ENCODE measurements around the gene TRMU. TPM values are rescaled to one million over a fixed set of nuclear protein-coding genes. Genes with fewer than 3 reads are reported as not detected.

TRMU gene
- polyA plus RNA-seq, 1 donor = 59.6 TPM

DNA sequence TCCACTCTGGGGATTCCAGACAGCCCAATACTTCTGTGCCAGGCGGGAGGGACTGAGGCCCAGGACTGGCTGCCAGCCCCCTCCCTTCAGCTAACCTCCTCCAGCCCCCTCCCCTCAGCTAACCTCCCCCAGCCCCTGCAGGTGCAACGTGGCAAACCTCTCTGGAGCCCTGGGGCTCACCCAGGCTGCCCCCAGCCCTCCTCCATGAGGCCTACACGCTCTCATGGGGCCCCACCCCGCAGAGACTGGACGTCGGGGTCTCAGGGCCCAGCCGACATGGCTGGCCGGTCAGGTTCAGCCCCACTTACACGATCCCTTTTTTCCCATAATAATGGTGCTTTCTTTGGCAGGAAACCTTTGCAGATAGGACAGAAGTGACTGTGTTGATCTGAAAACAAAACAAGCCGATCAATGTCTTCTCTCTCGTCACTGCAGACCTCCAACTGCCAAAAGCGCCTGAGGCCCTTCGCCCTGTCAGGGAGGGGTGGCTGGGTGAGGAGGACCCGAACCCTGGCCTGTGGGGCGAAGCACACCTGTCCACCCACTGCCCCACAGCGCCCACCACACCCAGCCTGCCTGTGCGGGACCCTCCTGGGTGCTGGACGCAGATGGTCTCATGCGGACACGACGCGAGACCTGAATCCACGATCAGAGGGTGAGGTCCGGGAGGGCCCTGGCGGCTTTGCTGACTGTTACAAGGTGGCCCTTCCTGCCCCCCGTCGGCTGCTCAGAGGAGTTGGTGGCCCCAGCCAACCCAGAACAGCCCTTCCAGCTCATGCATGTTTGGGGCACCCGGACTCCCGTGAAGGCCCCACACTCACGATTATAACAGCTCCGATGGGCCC is 33.6 kb downstream of the TRMU start:
- no peak for DNase-seq

DNA sequence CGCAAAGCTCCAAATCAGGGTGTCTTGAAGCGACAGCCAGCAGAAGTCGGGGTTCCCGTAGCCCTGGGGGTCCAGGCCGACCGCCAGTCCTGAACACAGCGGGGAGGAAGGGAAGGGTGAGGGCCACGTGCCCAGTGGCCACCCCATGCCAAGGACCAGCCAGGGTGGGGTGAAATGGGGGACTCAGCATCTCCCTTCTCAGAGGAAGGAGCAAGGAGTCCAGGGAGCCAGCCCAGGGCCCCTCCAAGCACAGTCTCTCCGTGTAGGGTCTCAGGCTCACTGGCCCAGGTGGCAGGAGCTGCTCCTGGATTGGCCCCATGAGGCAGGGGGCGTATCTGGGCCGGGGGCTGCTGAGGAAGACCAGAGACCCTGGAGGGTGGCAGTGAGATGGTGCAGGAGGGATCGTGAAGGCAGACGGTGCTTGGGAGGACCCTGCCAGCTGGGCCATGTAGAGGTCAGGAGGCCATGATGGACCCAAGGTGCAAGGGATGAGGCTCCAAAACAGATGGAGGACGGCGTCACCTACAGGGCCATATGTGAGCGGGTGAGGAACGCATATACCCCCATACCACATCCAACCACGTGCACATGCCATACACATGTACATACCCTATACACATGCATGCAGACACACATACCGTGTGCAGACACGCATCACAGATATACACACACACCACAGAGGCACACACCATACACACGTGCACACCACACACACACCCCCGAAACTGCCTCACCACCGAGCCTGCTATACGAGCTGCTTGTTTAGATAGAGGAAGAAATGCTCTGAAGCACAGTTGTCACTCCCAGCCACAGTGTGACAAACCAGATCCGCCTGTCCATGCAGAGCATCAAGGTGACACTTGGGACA is 34.4 kb downstream of the TRMU start:
- DNase-seq = no peak

DNA sequence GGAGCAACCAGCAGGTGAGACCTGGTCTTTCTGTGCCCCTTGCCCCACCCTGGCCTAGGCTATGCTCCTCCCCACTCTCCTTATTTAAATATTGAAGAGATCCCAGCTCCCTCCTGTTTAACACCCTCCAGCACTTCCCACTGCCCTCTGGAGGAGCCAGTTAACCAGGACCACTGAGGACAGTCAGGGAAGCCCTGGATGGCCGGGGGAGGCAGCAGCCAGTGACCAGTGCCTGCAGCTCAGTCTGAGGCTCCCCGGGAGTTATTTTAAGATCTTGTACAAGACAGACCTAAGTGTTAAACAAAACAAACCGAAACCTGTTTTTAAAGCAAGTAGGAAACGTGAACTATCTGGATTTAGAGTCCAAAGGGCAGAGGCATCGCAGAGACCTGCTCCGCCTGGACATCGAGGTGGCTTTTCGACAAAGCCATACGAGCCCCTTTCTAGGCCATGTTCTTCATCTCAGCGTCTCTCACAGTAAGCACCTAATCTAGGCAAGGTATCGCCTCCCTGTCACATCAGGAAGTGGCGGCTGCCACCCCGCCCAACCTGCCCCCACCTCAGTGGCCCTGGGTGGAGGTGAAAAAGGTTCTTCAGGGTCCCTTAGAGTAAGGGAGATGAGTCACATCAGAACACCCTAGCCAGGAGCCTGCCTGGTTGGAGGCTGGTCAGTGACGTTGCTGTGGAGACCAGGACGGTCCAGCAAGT is 35.2 kb downstream of the TRMU start:
- DNase-seq = no peak

DNA sequence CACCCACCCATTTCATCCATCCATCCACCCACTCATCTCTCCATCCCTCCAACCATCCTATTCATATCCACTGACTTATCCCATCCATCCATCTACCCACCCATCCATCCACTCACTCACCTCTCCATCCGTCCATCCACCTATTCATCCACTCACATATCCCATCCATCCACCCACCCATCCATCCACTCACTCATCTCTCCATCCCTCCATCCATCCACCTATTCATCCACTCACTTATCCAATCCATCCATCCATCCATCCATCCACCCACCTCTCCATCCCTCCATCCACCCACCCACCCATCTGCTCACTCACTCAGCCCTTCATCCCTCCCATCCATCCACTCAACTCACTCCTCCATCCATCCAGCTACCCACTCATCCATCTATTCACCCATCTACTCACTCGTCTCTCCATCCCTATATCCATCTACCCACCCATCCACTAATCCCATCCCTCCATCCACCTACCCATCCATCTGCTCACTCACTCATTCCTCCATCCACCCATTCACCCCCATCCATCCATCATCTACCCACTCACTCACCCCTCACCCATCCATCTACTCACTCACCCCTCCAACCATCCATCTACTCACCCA is 36.2 kb downstream of the TRMU start:
- DNase-seq = no peak

DNA sequence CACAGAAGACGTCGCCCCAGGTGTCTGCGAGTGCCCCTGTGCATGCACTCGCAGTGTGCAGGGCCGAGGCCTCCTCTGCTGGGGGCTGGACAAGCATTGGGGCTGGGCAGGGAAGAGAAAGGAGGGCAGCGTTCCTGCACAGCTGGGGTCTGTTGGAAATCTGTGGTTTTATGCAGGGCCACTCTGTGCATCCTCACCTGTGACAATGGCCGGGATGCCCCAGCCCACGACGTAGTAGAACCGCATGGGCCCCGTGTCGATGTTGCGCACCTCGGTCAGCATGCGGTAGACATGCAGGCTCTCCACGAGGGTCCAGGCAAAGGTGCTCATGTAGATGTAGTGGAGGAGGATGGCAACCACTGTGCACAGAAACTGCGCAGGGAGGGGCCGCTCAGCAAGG is 37.2 kb downstream of the TRMU start:
- no peak for DNase-seq

DNA sequence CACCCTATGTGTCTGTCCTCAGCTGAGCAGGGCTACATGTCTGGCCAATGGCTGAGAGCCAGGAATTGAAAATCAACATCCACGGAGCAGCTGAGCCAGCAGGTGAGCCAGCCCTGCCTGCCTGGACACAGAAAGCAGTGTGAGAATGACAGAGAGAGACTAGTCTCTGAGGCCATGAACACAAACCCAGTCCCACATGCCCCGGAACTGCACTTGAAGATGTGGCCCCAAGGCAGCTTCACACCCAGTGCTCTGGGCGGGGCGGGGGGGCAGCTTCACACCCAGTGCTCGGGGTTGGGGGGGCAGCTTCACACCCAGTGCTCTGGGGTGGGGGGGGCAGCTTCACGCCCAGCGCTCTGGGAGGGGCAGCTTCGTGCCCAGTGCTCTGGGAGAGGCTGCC is 37.6 kb downstream of the TRMU start:
- no peak for DNase-seq

DNA sequence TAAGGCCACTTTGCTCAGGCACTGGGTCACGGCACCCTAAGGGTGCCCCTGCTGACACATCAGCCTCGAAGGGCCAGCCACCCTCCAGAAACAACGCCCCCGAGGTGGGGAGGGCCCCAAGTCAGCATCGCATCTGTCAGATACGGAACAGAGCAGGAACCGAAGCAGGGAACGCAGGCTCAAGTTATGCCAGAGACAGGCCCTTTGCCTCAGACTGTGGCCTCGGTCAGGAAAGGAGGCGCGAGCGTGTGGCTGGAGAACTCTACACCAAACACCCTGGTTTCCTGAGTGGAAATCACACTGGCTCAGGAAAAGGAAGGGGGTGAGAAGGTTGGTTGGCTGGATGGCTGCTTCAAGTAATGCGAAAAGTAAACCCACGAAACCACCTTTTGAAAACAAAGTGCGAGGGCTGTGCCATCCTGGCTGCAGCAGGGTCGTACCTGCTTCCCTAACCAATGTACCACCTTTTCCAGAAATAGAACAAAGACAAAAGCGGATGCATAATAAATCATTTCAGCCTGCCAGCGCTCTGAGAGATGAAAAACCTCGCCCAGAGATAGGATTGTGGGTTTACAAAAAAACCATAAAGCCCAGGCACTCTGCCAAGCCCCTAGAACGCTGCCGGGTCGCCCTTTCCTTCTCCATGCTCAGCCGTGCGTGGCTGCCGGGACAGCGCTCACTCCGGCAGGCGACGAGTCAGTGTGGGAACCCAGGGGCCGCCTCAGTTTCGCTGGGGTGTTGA is 38.6 kb downstream of the TRMU start:
- DNase-seq = no peak

DNA sequence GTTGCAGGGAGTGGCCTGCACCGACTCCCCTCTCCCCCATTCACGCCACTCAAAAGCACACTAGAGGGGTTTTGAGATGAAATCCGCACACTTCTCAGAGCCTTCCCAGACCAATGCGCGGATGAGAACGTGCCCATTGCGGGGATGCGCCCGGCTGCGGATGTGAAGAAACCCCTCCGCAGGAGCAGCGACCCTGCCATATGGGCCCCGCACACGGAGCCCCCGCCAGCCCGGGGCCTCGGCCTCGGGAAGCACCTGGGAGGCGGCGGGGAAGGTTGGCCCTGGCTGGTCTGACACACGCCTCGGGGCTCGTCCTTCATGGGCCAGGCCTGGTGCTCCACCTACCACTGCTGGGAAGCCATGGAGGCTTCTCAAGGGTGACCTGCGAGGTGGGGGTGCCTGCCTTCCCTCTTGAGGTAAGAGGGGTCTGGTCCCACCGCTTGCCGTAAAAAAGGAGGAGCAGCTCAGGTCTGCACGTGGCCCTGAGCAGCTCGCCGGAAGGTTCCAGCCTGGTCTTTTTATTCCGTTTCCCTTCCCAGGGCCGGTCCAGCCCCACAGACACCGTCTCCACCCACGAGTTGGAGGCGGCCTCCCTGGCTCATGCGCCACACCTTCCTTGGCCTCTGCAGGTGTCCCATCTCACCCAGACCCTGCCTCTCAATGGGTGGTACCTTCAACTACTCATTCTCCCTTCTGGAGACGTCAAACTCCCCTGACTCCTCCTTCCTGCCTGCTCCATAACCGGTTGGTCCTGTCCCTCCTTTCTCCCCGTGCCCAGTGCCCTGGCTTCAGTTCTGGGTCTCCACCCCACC is 39.4 kb downstream of the TRMU start:
- no peak for DNase-seq

DNA sequence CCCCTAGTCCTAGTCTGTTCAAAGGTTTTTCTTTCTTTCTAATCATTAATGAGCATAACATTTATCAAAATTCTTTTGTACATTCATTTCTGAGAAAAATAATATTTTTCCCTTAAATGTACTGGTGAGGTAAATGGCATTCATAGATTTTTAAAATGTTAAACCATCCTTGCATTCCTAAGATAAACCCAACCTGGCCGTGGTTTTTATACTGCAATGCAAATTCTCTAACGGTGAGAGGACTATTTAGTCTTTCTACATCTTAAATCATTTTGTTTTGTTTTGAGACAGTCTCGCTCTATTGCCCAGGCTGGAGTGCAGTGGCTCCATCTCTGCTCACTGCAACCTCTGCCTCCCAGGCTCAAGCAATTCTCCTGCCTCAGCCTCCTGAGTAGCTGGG is 40.6 kb downstream of the TRMU start:
- no peak for DNase-seq

DNA sequence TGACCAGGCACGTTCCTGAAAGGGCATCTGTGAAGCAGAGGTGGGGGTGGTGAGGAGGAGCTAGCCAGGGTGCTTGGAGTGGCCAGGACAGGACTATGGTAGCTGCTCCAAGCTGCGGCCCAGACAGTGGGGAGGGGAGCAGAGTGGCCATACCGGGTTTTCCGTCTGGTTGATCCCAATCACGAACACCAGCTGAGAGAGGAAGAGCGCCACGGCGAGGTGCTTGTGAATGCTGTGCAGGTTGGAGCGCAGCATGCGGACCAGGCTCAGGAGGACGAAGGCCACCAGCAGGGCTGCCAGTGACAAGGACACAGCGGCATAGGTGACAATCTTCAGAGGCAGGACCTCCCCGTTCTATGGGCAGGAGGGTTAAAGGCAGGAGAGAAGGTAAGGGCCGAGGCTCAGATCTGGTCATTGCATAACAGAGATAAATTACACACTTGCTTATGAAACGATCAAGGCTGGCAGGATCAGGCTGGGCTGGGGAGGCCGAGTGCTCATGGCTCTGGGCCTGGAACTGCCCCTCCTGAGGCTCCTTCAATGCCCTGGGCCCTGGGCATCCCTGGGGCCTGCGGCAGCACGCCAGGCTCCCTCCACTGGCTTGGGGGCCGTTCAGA is 41.5 kb downstream of the TRMU start:
- no peak for DNase-seq

DNA sequence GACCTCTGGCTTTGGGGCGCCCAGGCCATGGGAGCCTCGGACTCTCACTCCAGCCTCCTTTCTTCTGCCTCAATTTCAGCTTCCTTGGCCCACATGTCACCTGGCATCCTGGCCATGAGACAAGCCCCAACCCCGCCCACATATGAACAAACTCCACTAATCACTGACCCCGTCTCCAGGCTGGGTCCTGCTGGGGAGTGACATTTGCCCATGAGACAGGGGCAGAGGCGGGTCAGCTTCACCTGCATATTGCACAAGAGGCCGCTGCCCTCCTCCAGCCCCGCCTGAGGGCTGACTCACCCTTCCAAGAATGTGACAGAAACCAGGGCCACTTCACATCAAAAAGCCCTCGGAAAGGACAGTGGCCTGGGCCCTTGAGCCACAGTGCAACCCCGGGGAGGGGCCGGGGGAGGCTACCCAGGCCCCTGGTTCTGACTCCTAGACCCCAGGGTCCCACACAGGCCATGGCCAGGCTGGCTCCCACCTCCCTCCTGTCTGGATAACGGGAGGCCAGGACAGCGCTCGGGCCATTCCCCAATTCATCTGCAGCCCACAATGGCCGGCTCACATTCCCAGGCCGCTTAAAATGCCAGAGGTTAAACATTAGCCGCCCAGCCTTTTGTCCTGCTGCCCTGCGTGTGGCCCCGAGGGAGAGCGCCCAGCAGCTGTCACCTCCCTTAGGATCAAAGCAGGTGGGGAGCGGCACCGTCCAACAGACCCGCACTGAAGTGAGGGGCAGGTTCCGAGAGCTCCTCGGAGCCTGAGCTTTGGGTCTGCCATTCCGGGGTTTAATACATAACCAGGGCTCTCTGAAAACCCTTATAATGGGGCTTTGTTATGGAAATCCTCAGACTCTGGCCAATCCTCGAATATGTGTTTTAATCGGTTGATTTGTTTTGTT is 42.3 kb downstream of the TRMU start:
- DNase-seq = no peak

DNA sequence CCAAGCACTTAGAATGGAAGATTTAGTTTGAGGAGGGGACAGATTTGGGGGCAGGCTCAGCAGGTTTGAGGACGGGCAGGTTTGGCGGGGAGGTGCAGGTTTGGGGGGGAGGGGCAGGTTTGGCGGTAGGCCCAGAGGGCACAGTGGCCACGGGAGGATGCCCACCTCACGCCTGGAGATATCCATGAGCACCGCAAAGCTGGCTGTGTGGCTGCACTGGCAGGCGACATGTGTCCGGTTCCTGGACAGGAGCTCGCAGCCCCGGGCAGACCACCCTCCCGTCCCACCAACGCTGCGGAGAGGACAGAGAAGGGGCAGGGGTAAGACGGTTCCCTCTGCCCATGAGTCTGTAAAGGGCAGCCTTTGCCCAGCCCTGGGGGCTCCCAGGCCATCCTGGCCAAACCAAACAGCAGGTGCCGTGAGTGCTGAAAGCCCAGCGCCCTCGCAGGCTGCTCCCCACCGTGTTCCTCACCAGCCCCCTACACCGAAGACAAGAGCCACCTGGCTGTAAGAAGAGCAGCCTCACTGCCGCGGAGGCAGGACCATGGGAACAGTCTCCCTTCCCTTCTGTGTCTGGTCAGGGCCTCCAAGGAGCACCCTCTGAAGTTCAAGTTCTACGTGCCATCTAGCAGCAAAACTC is 43.0 kb downstream of the TRMU start:
- no peak for DNase-seq

DNA sequence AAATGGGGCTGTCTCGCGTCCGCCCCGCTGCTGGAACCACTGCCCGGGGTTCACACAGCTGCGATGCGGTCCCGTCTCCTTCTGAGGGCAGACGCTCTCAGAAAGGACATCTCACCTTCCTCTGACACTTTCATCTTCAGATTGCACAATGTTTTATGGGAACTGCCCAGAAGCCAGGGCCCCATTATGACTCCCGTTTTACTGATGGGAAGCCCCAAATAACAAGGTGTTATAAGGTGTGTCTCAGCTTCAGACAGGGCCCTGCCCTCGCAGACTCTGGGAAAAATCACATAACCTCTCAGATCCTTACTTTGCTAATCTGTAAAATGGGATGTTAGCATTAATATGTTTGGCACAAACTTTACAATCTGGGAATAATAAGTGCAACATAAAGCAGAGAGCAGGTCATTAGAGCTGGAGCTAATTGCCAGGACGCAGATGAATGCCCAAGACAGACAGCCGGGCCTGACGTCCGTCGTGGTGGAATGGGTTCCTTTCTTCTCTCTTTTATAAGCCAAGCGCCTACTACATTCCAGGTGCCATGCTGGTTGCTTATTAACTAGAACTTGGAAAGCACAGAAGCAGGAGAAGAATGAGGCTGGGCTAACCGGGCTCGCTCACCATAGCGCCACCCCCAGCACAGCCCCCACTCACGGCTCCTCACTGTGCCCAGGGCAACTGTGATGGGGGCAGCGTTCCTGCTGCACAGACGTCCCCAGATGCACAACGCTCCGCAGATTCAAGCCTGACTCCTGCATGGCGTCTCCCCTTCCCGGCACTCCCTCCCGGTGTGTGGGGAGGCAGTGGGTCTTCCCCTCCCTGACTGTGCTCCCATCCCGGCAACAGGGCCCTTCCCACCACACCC is 43.8 kb downstream of the TRMU start:
- DNase-seq = peak; percentile 76

DNA sequence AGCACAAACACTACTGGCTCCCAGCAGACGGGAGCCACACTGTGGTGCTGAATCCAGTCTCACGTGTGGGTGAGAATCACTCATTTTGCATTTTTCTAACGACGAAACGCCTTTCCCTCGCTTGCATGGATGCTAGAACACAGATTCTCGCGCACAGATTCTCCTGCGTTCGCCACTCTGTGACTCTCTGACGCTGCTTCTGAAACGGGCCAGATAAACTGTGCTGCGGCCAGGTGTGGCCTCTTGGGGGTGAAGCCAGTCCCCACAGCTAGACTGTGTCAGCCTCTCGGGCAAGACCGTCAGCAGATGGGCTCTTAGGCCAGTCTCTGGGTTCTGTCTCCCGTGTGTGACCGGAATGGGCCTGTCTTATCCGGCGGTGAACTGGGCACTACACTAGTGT is 44.6 kb downstream of the TRMU start:
- DNase-seq = no peak

DNA sequence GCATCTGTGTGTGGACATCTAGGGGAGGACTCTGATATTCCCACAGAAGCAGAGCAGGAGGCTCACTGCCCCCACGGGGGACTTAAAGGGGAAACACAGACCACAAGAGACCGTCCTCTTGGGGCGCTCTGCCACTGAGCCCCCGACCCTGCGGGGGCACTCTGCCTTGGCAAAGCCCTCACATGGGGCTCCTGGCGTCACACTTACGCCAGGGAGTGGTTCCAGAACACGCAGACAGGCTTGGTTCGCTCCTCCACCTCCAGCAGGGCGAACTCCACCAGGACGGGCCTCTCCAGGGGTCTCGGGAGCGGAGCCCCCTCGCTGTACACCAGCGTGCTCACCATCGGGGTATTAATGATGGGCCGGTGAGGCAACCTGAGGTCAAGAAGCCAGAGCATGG is 45.1 kb downstream of the TRMU start:
- no peak for DNase-seq

DNA sequence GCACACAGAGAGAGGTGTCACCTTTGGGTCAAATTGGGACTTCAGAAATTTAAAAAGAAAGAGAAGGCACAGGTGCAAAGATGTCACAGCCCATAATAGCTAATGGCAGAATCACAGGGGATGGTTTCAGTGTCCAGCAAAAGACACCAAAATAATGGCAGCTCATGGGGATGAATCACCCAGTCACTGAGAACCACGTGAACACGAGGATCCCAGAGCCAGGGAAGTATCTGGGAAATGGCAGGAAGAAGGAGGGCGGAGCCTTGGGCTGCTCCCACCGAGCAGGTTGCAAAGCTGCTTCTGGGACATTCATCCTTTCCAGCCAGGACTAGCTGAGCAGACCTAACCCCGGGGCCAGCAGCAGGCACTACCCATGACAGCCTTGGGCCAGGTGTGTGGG is 45.6 kb downstream of the TRMU start:
- DNase-seq = no peak

DNA sequence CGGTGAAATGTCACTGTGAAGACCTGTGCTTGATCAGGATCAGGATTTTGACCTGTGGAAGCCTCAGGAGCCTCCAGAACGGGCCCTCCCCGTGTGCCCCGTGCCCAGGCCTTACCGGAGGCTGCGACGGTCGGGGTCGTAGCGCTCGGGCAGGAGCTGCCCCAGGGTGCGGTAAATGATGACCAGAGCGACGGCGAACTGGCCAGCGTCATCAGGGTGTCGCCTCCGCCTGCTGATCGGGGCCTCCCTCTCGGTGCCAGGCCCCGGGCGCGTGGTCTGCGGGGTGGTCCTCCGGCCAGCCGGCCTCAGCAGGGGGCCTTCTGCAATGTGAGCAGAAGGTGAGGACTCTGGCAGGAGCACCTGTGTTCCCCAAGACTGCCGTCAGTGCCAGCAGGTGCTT is 46.2 kb downstream of the TRMU start:
- no peak for DNase-seq

DNA sequence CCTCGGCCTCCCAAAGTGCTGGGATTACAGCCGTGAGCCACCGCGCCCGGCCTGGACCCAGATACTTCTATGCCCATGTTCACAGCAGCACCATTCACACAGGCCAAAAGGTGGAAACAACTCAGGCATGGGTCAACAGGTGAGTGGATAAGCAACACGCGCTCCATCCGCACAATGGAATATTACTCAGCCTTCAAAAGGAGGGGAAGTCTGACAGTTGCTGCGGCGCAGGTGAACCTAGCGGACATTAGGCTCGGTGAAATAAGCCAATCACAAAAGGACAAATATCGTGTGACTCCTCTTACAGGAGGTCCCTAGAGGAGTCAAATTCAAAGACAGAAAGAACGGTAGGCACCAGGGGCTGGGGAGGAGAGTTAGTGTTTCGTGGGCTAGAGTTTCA is 47.0 kb downstream of the TRMU start:
- DNase-seq = no peak

All from left kidney (tissue), 2 donors.